DMS 273 treated with DMSO at 0.1 percent for 48 hours (cell line): ENCODE data around the gene KRIT1.
"Not testable (repeated sequence)": the region's sequence is repeated elsewhere in the genome, so short reads cannot be mapped to it uniquely, and the experiment has no call there.

ENCODE experiments used
- DNase-seq: peaks from one replicate; lab custom pipeline; 2025; lab: John Stamatoyannopoulos, UW

The KRIT1 gene

GRCh38 chr7:92246360-92247101 lies 817 bp upstream of the KRIT1 start:
- DNase-seq: peak; percentile 25

DNA sequence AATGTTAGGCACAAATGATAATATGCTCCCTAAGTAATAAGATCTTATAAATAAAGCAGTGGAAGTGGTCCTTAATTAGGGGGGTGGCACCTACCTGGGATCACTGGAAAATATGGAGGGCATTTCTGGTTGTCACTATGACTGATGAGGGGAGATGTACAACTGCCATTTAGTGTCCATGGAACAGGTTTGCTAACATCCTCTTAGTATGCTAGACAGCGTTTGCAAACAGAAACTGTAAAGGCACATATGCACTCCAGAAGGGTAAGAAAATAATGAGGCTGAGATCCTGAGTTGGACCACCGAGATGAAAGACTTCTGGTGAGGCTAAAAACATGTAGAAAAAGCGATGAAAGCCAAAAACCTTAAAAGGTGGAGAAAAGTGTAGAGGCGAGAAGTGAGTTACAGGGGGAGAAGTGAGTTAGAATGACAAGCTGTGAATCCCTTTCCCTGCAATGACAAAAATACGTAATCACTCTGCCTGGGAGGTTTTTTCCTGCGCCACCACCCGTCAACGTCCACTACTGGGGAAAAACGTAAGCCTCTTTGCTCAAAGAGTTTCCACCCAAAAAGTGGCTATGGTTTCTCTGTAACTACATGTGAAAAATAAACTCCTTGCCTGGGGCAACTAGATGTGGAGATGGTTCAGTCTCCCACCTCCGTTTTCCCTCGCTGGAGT lies 767 bp downstream of the KRIT1 start:
- peak; percentile 15 for DNase-seq

- no peak for DNase-seq
Observed at GRCh38 chr7:92242972-92243371, 2.7 kb downstream of the KRIT1 start.

GRCh38 chr7:92230547-92230946 lies 15.2 kb downstream of the KRIT1 start:
- DNase-seq: no peak

GRCh38 chr7:92228742-92229141 lies 17.0 kb downstream of the KRIT1 start:
- no peak for DNase-seq

- no peak for DNase-seq
Observed at GRCh38 chr7:92228100-92228499, 17.6 kb downstream of the KRIT1 start.

DNA sequence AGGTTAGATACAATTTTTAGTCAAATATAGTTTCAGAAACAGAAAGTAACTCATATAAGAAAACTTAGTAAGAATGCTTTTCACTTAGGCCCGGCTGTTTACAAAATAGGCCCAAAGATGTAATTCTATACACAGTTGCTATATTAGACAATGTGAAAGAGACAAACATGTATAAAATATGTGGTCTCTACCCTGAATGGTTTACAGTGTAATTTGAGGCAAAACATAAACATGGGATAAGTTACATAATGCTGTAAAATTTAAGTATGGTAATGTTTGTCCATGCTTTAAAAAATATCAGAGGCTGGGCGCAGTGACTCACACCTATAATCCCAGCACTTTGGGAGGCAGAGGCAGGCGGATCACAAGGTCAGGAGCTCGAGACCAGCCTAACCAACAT lies 18.7 kb downstream of the KRIT1 start:
- no peak for DNase-seq

DNA sequence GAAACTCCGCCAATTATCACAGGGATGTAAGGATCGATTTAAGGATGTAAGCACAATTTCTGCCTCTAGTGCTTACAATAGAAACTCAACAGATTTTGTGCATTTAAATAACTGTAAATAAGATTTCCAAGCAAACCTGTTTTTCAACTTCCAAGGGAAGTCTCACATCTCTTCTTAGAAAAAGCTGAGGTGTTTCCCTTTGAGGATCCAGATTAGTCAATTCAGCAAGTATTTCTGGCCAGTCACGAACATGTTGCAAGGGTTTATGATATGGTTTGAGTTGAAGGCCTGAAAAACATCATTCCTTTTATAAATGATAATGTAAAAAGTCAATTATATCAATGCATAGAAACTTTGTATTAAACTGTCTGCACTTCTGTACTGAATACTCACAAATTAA lies 23.9 kb downstream of the KRIT1 start:
- DNase-seq: no peak

DNA sequence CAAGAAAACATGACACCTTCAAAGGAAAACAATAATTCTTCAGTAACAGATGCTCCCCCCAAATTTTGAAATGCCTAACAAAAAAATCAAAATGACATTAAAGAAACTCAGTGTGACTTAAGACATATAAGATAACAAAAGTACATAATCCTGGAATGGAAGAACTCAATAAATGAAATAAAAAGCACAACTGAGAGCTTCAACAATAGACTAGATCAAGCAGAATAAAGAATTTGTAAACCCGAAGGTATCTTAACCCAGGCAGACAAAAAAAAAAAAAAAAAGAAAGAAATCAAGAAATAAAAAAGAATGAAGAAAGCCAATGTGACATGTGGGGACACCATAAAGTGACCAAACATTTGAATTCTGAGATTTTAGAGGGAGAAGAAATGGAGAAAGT lies 39.0 kb downstream of the KRIT1 start:
- no peak for DNase-seq

- DNase-seq: no peak
Observed at GRCh38 chr7:92205987-92206386, 39.7 kb downstream of the KRIT1 start.

DNA sequence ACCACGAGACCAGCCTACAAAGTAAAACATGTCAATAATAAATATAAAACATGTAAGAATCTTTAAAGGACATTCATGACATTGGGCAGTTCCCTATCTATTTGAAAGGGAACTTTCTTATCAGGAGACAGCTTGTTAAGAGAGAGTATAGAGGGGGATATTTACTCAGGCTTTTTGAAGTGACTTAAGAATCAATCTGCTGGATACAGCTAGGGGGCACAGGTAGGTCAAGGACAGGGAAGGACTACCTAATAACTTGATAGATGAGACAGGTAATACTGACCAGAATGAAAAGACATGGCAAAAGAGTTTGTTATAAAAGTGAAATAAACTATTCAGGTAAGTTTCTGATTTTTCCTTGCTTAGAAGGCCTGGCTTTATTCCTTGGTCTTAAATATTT lies 44.9 kb downstream of the KRIT1 start:
- no peak for DNase-seq

GRCh38 chr7:92192326-92192725 lies 53.4 kb downstream of the KRIT1 start:
- no peak for DNase-seq

DNA sequence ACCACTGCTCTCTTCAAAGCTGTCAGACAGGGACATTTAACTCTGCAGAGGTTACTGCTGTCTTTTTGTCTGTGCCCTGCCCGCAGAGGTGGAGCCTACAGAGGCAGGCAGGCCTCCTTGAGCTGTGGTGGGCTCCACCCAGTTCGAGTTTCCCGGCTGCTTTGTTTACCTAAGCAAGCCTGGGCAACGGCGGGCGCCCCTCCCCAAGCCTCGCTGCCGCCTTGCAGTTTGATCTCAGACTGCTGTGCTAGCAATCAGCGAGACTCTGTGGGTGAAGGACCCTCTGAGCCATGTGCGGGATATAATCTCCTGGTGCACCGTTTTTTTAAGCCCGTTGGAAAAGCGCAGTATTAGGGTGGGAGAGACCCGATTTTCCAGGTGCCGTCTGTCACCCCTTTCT lies 56.5 kb downstream of the KRIT1 start:
- not testable (repeated sequence) for DNase-seq

DNA sequence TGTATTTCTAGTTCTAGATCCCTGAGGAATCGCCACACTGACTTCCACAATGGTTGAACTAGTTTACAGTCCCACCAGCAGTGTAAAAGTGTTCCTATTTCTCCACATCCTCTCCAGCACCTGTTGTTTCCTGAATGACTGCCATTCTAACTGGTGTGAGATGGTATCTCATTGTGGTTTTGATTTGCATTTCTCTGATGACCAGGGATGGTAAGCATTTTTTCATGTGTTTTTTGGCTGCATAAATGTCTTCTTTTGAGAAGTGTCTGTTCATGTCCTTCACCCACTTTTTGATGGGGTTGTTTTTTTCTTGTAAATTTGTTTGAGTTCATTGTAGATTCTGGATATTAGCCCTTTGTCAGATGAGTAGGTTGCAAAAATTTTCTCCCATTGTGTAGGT lies 61.4 kb downstream of the KRIT1 start:
- DNase-seq: not testable (repeated sequence)

GRCh38 chr7:92178928-92179924 lies 66.5 kb downstream of the KRIT1 start, which contains the start of gene LRRD1:
Gene LRRD1, minus strand, starts transcription at chr7:92179142. Its CDS starts 13,940 bp downstream, at chr7:92165202.
- DNase-seq: peak; percentile 77

DNA sequence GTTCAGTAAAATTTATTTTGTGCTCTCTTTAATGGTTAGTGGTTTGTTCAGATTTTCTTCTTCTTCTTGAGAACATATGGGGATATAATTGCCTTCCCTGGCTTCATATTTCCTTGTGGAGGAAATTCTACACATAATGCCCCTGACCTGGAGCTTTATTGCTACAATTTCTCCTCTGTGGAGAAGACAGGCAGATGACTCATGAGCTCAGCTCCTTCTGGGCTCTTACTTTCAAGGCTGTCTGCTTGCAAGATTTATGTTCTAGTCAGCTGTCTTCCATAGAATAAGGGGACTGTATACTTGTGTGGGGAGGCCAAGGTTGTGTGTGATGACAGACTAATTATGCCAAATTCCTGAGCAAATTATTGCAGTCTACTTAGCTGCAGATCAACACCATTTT lies 68.4 kb downstream of the KRIT1 start:
- peak; percentile 64 for DNase-seq

GRCh38 chr7:92169529-92169928 lies 76.2 kb downstream of the KRIT1 start:
- DNase-seq: not testable (repeated sequence)

- no peak for DNase-seq
Observed at GRCh38 chr7:92161271-92161670, 84.4 kb downstream of the KRIT1 start.

DNA sequence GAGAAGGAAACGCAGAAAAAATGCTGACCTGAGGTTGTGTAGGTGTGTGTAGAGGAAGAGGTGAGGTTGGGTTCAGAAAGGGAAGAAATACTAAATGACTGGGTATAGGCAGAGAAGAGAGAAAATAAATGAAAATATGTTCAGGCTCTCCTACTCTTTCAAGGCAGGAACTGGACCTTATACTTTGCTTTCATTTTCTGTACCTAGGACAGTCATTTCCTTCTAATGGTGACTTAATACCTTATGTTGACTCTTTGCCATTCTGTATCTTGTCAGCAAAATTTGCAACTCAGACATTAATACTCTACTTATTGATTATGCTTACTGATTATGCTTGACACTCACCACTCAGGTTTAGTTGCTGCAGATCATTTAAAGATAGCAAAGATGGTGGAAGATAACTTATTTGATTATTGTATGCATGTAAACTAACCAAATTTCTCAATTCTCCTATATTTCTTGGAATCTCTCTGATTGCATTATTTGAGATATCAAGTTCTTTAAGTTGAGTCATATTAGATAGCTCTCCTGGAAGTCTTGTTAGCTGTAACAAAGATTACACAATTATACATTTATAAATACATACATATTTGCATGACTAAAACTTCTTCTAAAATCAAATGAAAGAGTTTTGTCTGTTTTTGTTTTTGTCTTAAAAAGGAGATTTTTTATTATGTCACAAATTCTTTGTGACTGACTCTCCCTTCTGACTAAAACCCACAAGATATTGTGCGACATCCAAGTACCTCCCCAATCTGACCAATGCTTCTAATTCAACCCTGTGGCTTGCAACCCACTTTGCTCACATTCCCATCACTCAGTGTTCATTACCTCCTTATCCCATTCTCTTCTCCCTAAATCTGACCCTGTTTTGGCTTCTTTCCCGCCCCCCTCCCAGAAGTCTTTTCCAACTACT lies 86.8 kb downstream of the KRIT1 start:
- DNase-seq: no peak

DNA sequence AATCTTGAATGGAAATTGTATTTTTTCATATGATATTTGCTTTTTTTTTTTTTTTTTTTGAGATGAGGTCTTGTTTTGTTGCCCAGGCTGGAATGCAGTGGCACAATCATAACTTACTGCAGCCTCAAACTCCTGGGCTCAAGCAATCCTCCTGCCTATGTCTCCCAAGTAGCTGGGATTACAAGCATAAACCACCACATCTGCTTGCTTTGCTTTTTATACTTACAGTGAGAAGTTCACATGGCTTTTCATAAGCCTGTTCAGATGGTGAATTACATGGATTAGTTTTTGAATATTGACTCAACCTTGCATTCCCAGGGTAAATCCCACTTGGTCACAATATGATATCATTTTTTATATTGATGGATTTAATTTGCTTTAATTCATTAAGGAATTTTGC lies 88.7 kb downstream of the KRIT1 start:
- DNase-seq: no peak

DNA sequence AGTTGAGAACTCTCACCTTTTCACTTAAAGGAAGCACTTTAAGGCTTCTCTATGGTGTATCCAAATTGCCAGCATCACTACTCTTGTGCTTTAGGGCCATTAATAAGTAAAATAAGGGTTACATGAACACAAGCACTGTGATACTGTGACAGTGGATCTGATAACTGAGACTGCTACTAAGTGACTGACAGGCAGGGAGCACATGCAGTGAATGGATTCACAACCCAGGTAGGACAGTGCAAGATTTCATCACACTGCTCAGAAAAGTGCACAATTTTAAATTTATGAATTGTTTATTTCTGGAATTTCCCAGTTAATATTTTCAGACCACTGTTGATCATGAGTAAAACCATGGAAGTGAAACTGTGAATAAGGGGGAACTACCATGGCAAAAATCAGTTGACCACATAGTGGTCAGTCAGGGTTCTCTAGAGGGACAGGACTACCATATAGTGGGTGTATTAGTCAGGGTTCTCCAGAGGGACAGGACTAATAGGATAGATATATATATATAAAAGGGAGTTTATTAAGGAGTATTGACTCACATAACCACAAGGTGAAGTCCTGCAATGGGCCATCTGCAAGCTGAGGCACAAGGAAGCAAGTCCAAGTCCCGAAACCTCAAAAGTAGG lies 90.5 kb downstream of the KRIT1 start:
- no peak for DNase-seq
